Heart left ventricle (tissue), 16 donors: ENCODE measurements around the gene KCNQ1. TPM values are rescaled to one million over a fixed set of nuclear protein-coding genes. Genes with fewer than 3 reads are reported as not detected.

Source experiments
- ATAC-seq, 4 donors: fragments of 200-7000 bp; cut with Tn5 transposase; one replicate each; pipeline ENCODE4 v1.9.1; 2020 to 2022; ENCODE audit warnings: moderate library complexity in 4 of 4, mild to moderate bottlenecking in 3 of 4, moderate number of reproducible peaks in 1 of 4
- DNase-seq, 5 donors: peaks; one replicate each; pipeline ENCODE4 v3.0.0-alpha.2; 2020
- H3K27ac ChIP-seq, 12 donors: fragments of 200-600 bp; sonication (generic) in 4 of 12; one replicate each; pipeline versions ENCODE4 v1.5.0 to v1.8.0; 2016 to 2022; ENCODE audit warnings: mild to moderate bottlenecking in 2 of 12
- H3K27me3 ChIP-seq, 9 donors: fragments of 200-600 bp; sonication (generic) in 2 of 9; one replicate each; pipeline versions ENCODE4 v1.5.1 to v1.8.0; 2016 to 2022; ENCODE audit warnings: mild to moderate bottlenecking in 3 of 9
- H3K36me3 ChIP-seq, 9 donors: fragments of 200-600 bp; sonication (generic) in 2 of 9; one replicate each; pipeline versions ENCODE4 v1.5.0 to v1.8.0; 2018 to 2022; ENCODE audit warnings: mild to moderate bottlenecking in 2 of 9
- H3K4me1 ChIP-seq, 12 donors: fragments of 200-600 bp; sonication (generic) in 4 of 12; one replicate each; pipeline versions ENCODE4 v1.5.0 to v1.8.0; 2016 to 2022; ENCODE audit warnings: mild to moderate bottlenecking in 3 of 12
- H3K4me3 ChIP-seq, 12 donors: fragments of 200-600 bp; sonication (generic) in 4 of 12; one replicate each; pipeline versions ENCODE4 v1.5.0 to v1.8.0; 2017 to 2022; ENCODE audit warnings: mild to moderate bottlenecking in 9 of 12, moderate library complexity in 4 of 12
- H3K9me3 ChIP-seq, 12 donors: fragments of 200-600 bp; sonication (generic) in 4 of 12; one replicate each; pipeline versions ENCODE4 v1.5.0 to v1.8.0; 2016 to 2022; ENCODE audit warnings: mild to moderate bottlenecking in 1 of 12
- POLR2A ChIP-seq, 2 donors: fragments of 450-650 bp; IDR thresholded peaks; one replicate each; pipeline ENCODE4 v1.6.1; 2017; ENCODE audit warnings: antibody characterized with exemption in 2 of 2, mild to moderate bottlenecking in 2 of 2, moderate library complexity in 2 of 2
- WGBS, 4 donors: extraction: QIAGEN DNeasy Blood & Tissue Kit in 2 of 4; methylation state at CpG; one replicate each; pipeline versions ENCODE4 v1.1.5 to v1.1.7; 2013 to 2018; 5-methylcytosine and 5-hydroxymethylcytosine counted together
- intact Hi-C, 10 donors: fragments of 100-400 bp; cut with DNase I; formaldehyde crosslinking; loops; one replicate each; pipeline versions ENCODE4 v1.11.1 to v1.14.2; 2022
- polyA plus RNA-seq, 2 donors: library from polyadenylated mRNA; stranded (reverse); fragments of 200-250 nt; gene quantifications; one replicate each; pipeline ENCODE4 v1.2.3, GENCODE V29; 2013
- total RNA-seq, 9 donors: library from RNA; depleted of rRNA in 2 of 9; stranded (reverse); fragments of >200 nt in 2 of 9; fragmentation: NEBNext Ultra II Directional in 3 of 9; extraction: Animal tissue kit (Norgen Biotek cat#: 25700) in 3 of 9; gene quantifications; one replicate each; pipeline versions ENCODE4 v1.1.0 to v1.2.4, GENCODE V29; 2016 to 2023
- TF ChIP-seq, protein P1 (sequence below), 12 donors: fragments of 200-600 bp; sonication (generic) in 4 of 12; IDR thresholded peaks; one replicate each; pipeline versions ENCODE4 v1.5.0 to v1.8.0; 2018 to 2022; ENCODE audit warnings: antibody characterized with exemption in 12 of 12, mild to moderate bottlenecking in 5 of 12
- donor health status: ischemic (EF 13 %, LVEDD 7.1; RV severe dilation, severe dysfunction).
- donor health status: healthy with polysubstance abuse.
- donor health status: DM: no; HTN: yes; CAD: no.
- donor health status: DM: no; HTN: no; CAD: no.
- donor health status: ischemic (EF 25% LVEDD 6.9; RV normal size, moderate dysfunction).
- donor health status: ischemic (EF 25% LVEDD 5.7; RV mildly dilated, moderate dysfunction).
- donor health status: healthy.
- donor health status: DM: yes; HTN: yes; CAD: no.
- donor health status: ischemic (EF 35%, LVEDD 5.7; RV mildly dilated, moderate dysfunction).
- donor health status: nonischemic (EF 11% LVEDD 7.7; RV severe dilation, severe dysfunction).
- donor health status: DM: yes; HTN: yes; CAD: no.
- donor health status: PGD.
- donor health status: ischemic (EF 29% LVEDD 5.4; RV normal size, mild dysfunction).
- donor health status: nonischemic (EF 23%, LVEDD 6.1; RV moderate dilation, normal function).

The KCNQ1 gene
- total and polyA plus RNA-seq, 11 donors: 18.6 to 42.4 (median 31.4) TPM

DNA sequence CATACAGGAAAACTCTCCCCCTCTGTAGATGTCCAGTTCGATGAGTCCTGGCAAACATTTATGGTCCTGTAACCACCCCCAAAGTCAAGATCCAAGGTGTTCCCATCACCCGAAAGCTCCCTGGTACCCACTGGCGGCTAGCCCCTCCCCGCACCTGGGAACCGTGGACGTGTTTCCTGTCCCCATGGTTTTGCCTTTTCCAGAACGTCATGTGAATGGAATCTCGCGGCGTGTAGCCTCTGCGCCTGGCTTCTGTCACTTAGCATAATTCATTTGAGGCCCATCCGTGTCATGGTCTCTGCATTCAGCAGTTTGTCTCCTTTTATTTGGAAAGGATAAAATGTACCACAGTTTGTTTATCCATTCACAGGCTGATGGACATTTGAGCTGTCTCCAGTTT, 106.3 kb downstream of the KCNQ1 start:
- intact Hi-C loops: loop anchor here in 1 of 10 donors (5.0 kb wide), 1 partner anchor 336 kb away; the partner anchor contains the start of gene CDKN1C
- no peak for ATAC-seq
- peak in 2 of 5 donors; percentile 25 to 42 for DNase-seq

GRCh38 chr11:2552210-2552609, 107.4 kb downstream of the KCNQ1 start:
- DNase-seq (no peak), ATAC-seq (no peak)
- Histone ChIP-seq H3K9me3 (no peaks in the 10 kb centered on the region), H3K36me3 (no peaks in the 10 kb centered on the region), H3K4me3 (no peak overlapping the region), H3K27me3 (no peaks in the 10 kb centered on the region), H3K4me1 (peaks cover 0 to 12% (median 0%) of the 10 kb centered on the region in 12 donors), H3K27ac (no peak overlapping the region)
- intact Hi-C loops: loop anchor here in 1 of 10 donors (5.0 kb wide), 1 partner anchor 335 kb away; the partner anchor contains the start of gene CDKN1C
- TF ChIP-seq, protein P1, sequence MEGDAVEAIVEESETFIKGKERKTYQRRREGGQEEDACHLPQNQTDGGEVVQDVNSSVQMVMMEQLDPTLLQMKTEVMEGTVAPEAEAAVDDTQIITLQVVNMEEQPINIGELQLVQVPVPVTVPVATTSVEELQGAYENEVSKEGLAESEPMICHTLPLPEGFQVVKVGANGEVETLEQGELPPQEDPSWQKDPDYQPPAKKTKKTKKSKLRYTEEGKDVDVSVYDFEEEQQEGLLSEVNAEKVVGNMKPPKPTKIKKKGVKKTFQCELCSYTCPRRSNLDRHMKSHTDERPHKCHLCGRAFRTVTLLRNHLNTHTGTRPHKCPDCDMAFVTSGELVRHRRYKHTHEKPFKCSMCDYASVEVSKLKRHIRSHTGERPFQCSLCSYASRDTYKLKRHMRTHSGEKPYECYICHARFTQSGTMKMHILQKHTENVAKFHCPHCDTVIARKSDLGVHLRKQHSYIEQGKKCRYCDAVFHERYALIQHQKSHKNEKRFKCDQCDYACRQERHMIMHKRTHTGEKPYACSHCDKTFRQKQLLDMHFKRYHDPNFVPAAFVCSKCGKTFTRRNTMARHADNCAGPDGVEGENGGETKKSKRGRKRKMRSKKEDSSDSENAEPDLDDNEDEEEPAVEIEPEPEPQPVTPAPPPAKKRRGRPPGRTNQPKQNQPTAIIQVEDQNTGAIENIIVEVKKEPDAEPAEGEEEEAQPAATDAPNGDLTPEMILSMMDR (IDR thresholded peaks at IDR 0.05): no peak
- no peak for TF ChIP-seq POLR2A (IDR thresholded peaks at IDR 0.05)
- WGBS, 4 donors: 80 to 95% (median 93%) methylated on average over 5 of the region's 5 CpGs

More for the DNA sequence above, 106.3 kb downstream of the KCNQ1 start:
- H3K4me3 ChIP-seq: no peak overlapping the region
- H3K27ac ChIP-seq: no peak overlapping the region
- WGBS, 4 donors: 80 to 94% (median 90%) methylated on average over 12 of the region's 12 CpGs
- peaks cover 0 to 12% (median 0%) of the 10 kb centered on the region in 12 donors for H3K4me1 ChIP-seq
- H3K27me3 ChIP-seq: no peaks in the 10 kb centered on the region
- no peaks in the 10 kb centered on the region for H3K9me3 ChIP-seq
- no peaks in the 10 kb centered on the region for H3K36me3 ChIP-seq
- TF ChIP-seq, protein P1 (IDR thresholded peaks at IDR 0.05): no peak
- TF ChIP-seq POLR2A (IDR thresholded peaks at IDR 0.05): no peak

DNA sequence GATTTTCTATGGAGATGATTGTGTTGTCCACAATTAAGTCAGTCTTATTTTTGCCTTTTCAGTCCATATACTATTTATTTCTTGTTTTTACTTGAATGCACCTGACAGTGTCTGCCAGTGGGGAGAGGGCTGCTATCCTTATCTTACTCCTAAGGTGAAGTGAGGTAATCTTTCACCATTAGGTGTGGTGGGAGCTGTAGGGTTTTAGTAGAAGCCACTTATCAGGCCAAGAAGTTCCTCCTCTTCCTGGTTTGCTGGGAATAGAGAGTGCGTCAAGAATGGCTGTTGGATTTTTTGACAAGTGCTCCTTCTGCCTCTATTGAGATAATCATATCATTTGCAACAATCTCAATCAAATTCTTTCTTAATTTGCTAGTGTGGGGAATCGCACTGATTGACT, 108.4 kb downstream of the KCNQ1 start:
- intact Hi-C loops: loop anchor here in 1 of 10 donors (5.0 kb wide), 1 partner anchor 334 kb away; the partner anchor contains the start of gene CDKN1C
- Histone ChIP-seq H3K27ac (no peak overlapping the region), H3K4me1 (peaks cover 0 to 12% (median 0%) of the 10 kb centered on the region in 12 donors), H3K4me3 (no peak overlapping the region), H3K27me3 (no peaks in the 10 kb centered on the region), H3K9me3 (peaks cover 0 to 3% (median 0%) of the 10 kb centered on the region in 12 donors), H3K36me3 (no peaks in the 10 kb centered on the region)
- TF ChIP-seq, protein P1 (IDR thresholded peaks at IDR 0.05): no peak
- no peak for TF ChIP-seq POLR2A (IDR thresholded peaks at IDR 0.05)
- WGBS, 4 donors: 93 to 98% (median 95%) methylated on average over 2 of the region's 2 CpGs
- ATAC-seq: no peak
- DNase-seq: no peak

GRCh38 chr11:2553886-2554285, 109.1 kb downstream of the KCNQ1 start:
- Histone ChIP-seq H3K4me1 (peaks cover 0 to 12% (median 0%) of the 10 kb centered on the region in 12 donors), H3K4me3 (no peak overlapping the region), H3K36me3 (no peaks in the 10 kb centered on the region), H3K9me3 (peaks cover 0 to 3% (median 0%) of the 10 kb centered on the region in 12 donors), H3K27me3 (no peaks in the 10 kb centered on the region), H3K27ac (no peak overlapping the region)
- 92 to 94% (median 93%) methylated on average over 9 of the region's 9 CpGs for WGBS, 4 donors
- ATAC-seq (no peak), DNase-seq (no peak)
- TF ChIP-seq POLR2A (IDR thresholded peaks at IDR 0.05): no peak
- TF ChIP-seq, protein P1 (IDR thresholded peaks at IDR 0.05): no peak
- intact Hi-C loops: loop anchor here in 1 of 10 donors (5.0 kb wide), 1 partner anchor 333 kb away; the partner anchor contains the start of gene CDKN1C
